IMR-90 (cell line): Measurements from ENCODE around the gene GHDC. TPM values are rescaled to one million over a fixed set of nuclear protein-coding genes. Genes with fewer than 3 reads are reported as not detected.

Experiments
- ATAC-seq: fragments of 200-7000 bp; cut with Tn5 transposase; 2 replicates; pipeline ENCODE4 v1.9.1; 2020; ENCODE audit warnings: low read depth, mild to moderate bottlenecking, moderate library complexity
- BruUV-seq: library from RNA; stranded (reverse); fragments of 400-500 nt; replicated peaks from 2 replicates; lab custom pipeline; 2021; lab: Mats Ljungman, UMichigan
- CTCF ChIA-PET: fragments of 300-600 bp; formaldehyde crosslinking; extraction: SDS; loops from one replicate; lab custom pipeline; 2021; ENCODE audit warnings: antibody characterized with exemption; lab: Yijun Ruan, JAX
- POLR2A ChIA-PET: fragments of 300-600 bp; sonication (Branson Sonifier 250); formaldehyde crosslinking; loops from one replicate; lab custom pipeline; 2022; ENCODE audit warnings: antibody characterized with exemption; ENCODE audit not compliant: unreplicated experiment; lab: Charles Lee
- DNase-seq: peaks from one replicate; pipeline ENCODE4 v3.0.0; 2013
- H2AFZ ChIP-seq: replicated peaks from 2 replicates; pipeline ENCODE3; 2013; ENCODE audit warnings: low read length, mild to moderate bottlenecking; ENCODE audit not compliant: poor library complexity
- H2AK5ac ChIP-seq: 2 replicates; pipeline ENCODE4 v1.6.1; 2013; ENCODE audit warnings: low read depth, low read length, inconsistent platforms
- H2AK9ac ChIP-seq: replicated peaks from 2 replicates; pipeline ENCODE3; 2013; ENCODE audit warnings: mild to moderate bottlenecking, low read depth, low read length, moderate library complexity; ENCODE audit not compliant: poor library complexity
- H2BK120ac ChIP-seq: 2 replicates; pipeline ENCODE4 v1.6.1; 2013; ENCODE audit warnings: low read depth, low read length, inconsistent platforms
- H2BK15ac ChIP-seq: 3 replicates; pipeline ENCODE4 v1.6.1; 2013; ENCODE audit warnings: low read depth, low read length, inconsistent platforms
- H2BK20ac ChIP-seq: 2 replicates; pipeline ENCODE4 v1.6.1; 2013; ENCODE audit warnings: low read depth, mild to moderate bottlenecking, inconsistent platforms, low read length, moderate library complexity
- H2BK5ac ChIP-seq: 2 replicates; pipeline ENCODE4 v1.6.1; 2013; ENCODE audit warnings: mild to moderate bottlenecking, low read depth, low read length, inconsistent platforms; ENCODE audit not compliant: poor library complexity, severe bottlenecking
- H3K14ac ChIP-seq: replicated peaks from 2 replicates; pipeline ENCODE4 v1.6.1; 2013; ENCODE audit warnings: low read depth, low read length, inconsistent platforms
- H3K18ac ChIP-seq: 2 replicates; pipeline ENCODE4 v1.6.1; 2013; ENCODE audit warnings: low read depth, low read length, control low read depth
- H3K23ac ChIP-seq: 2 replicates; pipeline ENCODE4 v1.6.1; 2013; ENCODE audit warnings: low read depth, low read length, inconsistent platforms
- H3K27ac ChIP-seq: 2 replicates; pipeline ENCODE4 v1.5.1; 2013; ENCODE audit warnings: mild to moderate bottlenecking, control low read depth, low read length; ENCODE audit not compliant: insufficient read depth
- H3K27me3 ChIP-seq: 2 replicates; pipeline ENCODE4 v1.6.1; 2013; ENCODE audit warnings: low read length; ENCODE audit not compliant: control insufficient read depth, insufficient read depth
- H3K36me3 ChIP-seq: 2 replicates; pipeline ENCODE4 v1.6.1; 2013; ENCODE audit warnings: low read length, mixed read lengths; ENCODE audit not compliant: control insufficient read depth, insufficient read depth
- H3K4ac ChIP-seq: 2 replicates; pipeline ENCODE4 v1.6.1; 2013; ENCODE audit warnings: low read depth, low read length, inconsistent platforms
- H3K4me1 ChIP-seq: 2 replicates; pipeline ENCODE4 v1.6.1; 2013; ENCODE audit warnings: low read length, mixed read lengths; ENCODE audit not compliant: control insufficient read depth, insufficient read depth
- H3K4me2 ChIP-seq: 2 replicates; pipeline ENCODE4 v1.6.1; 2013; ENCODE audit warnings: low read depth, mild to moderate bottlenecking, control low read depth, low read length, moderate library complexity
- H3K4me3 ChIP-seq: 2 replicates; pipeline ENCODE4 v1.5.1; 2013; ENCODE audit warnings: low read depth, mild to moderate bottlenecking, control low read depth, low read length, moderate library complexity; ENCODE audit not compliant: insufficient read depth
- H3K56ac ChIP-seq: 2 replicates; pipeline ENCODE4 v1.6.1; 2013; ENCODE audit warnings: low read length, inconsistent platforms; ENCODE audit not compliant: insufficient read depth; ENCODE audit errors: extremely low read depth
- H3K79me1 ChIP-seq, 2 experiments: 2 replicates each; pipeline ENCODE4 v1.6.1; 2013; ENCODE audit warnings: low read length in 2 of 2, inconsistent platforms in 1 of 2, low read depth in 1 of 2
- H3K9ac ChIP-seq: 2 replicates; pipeline ENCODE4 v1.6.1; 2013; ENCODE audit warnings: low read depth, low read length, control low read depth
- H3K9me1 ChIP-seq: 2 replicates; pipeline ENCODE4 v1.6.1; 2013; ENCODE audit warnings: low read length, inconsistent platforms; ENCODE audit not compliant: insufficient read depth
- H3K9me3 ChIP-seq: 2 replicates; pipeline ENCODE4 v1.6.1; 2013; ENCODE audit warnings: low read length; ENCODE audit not compliant: control insufficient read depth, insufficient read depth
- H4K20me1 ChIP-seq: 2 replicates; pipeline ENCODE4 v1.6.1; 2013; ENCODE audit warnings: low read length, inconsistent platforms; ENCODE audit not compliant: insufficient read depth
- H4K5ac ChIP-seq: 2 replicates; pipeline ENCODE4 v1.6.1; 2013; ENCODE audit warnings: mild to moderate bottlenecking, low read depth, low read length, control low read depth
- H4K8ac ChIP-seq, 2 experiments: 2 replicates each; pipeline ENCODE4 v1.6.1; 2013; ENCODE audit warnings: low read depth in 2 of 2, low read length in 2 of 2, control low read depth in 1 of 2, inconsistent platforms in 1 of 2
- H4K91ac ChIP-seq: 2 replicates; pipeline ENCODE4 v1.6.1; 2013; ENCODE audit warnings: low read depth, low read length, inconsistent platforms; ENCODE audit not compliant: insufficient read depth
- BHLHE40 ChIP-seq: fragments of 150-350 bp; IDR thresholded peaks from 2 replicates; pipeline ENCODE4 v1.6.1; 2016; ENCODE audit warnings: mild to moderate bottlenecking, low read depth, low read length
- CEBPB ChIP-seq: IDR thresholded peaks from 2 replicates; pipeline ENCODE4 v1.6.1; 2012; ENCODE audit warnings: low read depth, low read length, improper control_type of control experiment
- CHD1 ChIP-seq: IDR thresholded peaks from 2 replicates; pipeline ENCODE4 v1.6.1; 2012; ENCODE audit warnings: low read depth, low read length, improper control_type of control experiment
- FOS ChIP-seq: fragments of 150-350 bp; IDR thresholded peaks from 2 replicates; pipeline ENCODE4 v1.6.1; 2016; ENCODE audit warnings: low read depth, low read length
- MAFK ChIP-seq: IDR thresholded peaks from 2 replicates; pipeline ENCODE4 v1.6.1; 2012; ENCODE audit warnings: low read depth, low read length, improper control_type of control experiment
- MAZ ChIP-seq: IDR thresholded peaks from 2 replicates; pipeline ENCODE4 v1.6.1; 2012; ENCODE audit warnings: low read depth, mild to moderate bottlenecking, low read length, improper control_type of control experiment, moderate library complexity, borderline replicate concordance
- MXI1 ChIP-seq: IDR thresholded peaks from 2 replicates; pipeline ENCODE4 v1.6.1; 2012; ENCODE audit warnings: low read depth, mild to moderate bottlenecking, low read length, moderate library complexity, borderline replicate concordance
- NFE2L2 ChIP-seq: fragments of 150-350 bp; IDR thresholded peaks from 2 replicates; pipeline ENCODE4 v1.6.1; 2016; ENCODE audit warnings: low read depth, mild to moderate bottlenecking, low read length
- POLR2A ChIP-seq: IDR thresholded peaks from 2 replicates; pipeline ENCODE4 v1.6.1; 2012; ENCODE audit warnings: mild to moderate bottlenecking, low read depth, low read length
- RAD21 ChIP-seq: IDR thresholded peaks from 2 replicates; pipeline ENCODE4 v1.6.1; 2012; ENCODE audit warnings: low read length, improper control_type of control experiment
- RCOR1 ChIP-seq: IDR thresholded peaks from 2 replicates; pipeline ENCODE4 v1.6.1; 2012; ENCODE audit warnings: mild to moderate bottlenecking, low read length, improper control_type of control experiment; ENCODE audit not compliant: insufficient replicate concordance
- RFX5 ChIP-seq: IDR thresholded peaks from 2 replicates; pipeline ENCODE4 v1.8.0; 2012; ENCODE audit warnings: low read depth, mild to moderate bottlenecking, low read length, moderate library complexity
- SMC3 ChIP-seq: fragments of 150-350 bp; IDR thresholded peaks from 2 replicates; pipeline ENCODE4 v1.6.1; 2016; ENCODE audit warnings: low read depth, mild to moderate bottlenecking, antibody characterized with exemption, low read length, moderate library complexity
- USF2 ChIP-seq: fragments of 150-350 bp; IDR thresholded peaks from 2 replicates; pipeline ENCODE4 v1.6.1; 2017; ENCODE audit warnings: mild to moderate bottlenecking, antibody characterized with exemption, low read length, low read depth
- WGBS, 2 experiments: methylation state at CpG; one replicate each; pipeline versions ENCODE4 v1.1.5 to v1.1.7; 2013; ENCODE audit warnings: missing lambda C conversion rate in 2 of 2; ENCODE audit not compliant: insufficient read length in 1 of 2; ENCODE audit errors: extremely low coverage in 2 of 2; 5-methylcytosine and 5-hydroxymethylcytosine counted together
- dilution Hi-C: fragments of 300-500 bp; cut with HindIII; formaldehyde crosslinking; loops from one replicate; pipeline ENCODE4 v1.14.3; 2018; ENCODE audit warnings: low sequenced_read_pairs; ENCODE audit not compliant: unreplicated experiment
- in situ Hi-C: fragments of 300-500 bp; cut with MboI; formaldehyde crosslinking; loops from 3 replicates; pipeline ENCODE4 v1.14.3; 2019; ENCODE audit warnings: low sequenced_read_pairs, inconsistent platforms, mixed read lengths
- intact Hi-C: fragments of 100-400 bp; cut with micrococcal nuclease; formaldehyde crosslinking; loops from 2 replicates; pipeline ENCODE4 v1.10.0; 2022
- polyA plus RNA-seq, 3 experiments: library from polyadenylated mRNA; depleted of rRNA; stranded (reverse); fragments of >200 nt; gene quantifications; 2 replicates each; pipeline ENCODE4 v1.2.3, GENCODE V29; 2012; ENCODE audit warnings: low replicate concordance in 1 of 3
- total RNA-seq: library from RNA; depleted of rRNA; stranded (reverse); fragments of >200 nt; gene quantifications from 2 replicates; pipeline ENCODE4 v1.2.3, GENCODE V29; 2012
- TF ChIP-seq, protein P1 (sequence below): fragments of 150-350 bp; IDR thresholded peaks from 2 replicates; pipeline ENCODE4 v1.6.1; 2016; ENCODE audit warnings: low read depth, mild to moderate bottlenecking, low read length, moderate library complexity, borderline replicate concordance
- TF ChIP-seq, protein P2 (sequence below): conservative IDR thresholded peaks from 2 replicates; pipeline ENCODE4 v1.5.1; 2012; ENCODE audit warnings: mild to moderate bottlenecking, low read depth, low read length, improper control_type of control experiment

GHDC gene
- total and polyA plus RNA-seq, 2 of the 4 experiments (the other 2 are of a cell fraction), result 5.2 to 8.1 TPM

GRCh38 chr17:42243493-42243982, 49.2 kb upstream of the GHDC start:
- in situ Hi-C loops, result no loop called here
- POLR2A ChIA-PET, result no interaction called here
- WGBS, 2 experiments, result 80% methylated on average over 1 of the region's 5 CpGs; no CpG with 5 or more reads in 1 of the 2 experiments

More at GRCh38 chr17:42243493-42243982, 49.2 kb upstream of the GHDC start:
- H4K91ac ChIP-seq, result no peak overlapping the region
- no peak overlapping the region for H3K18ac ChIP-seq
- no peak overlapping the region for H2BK5ac ChIP-seq
- intact Hi-C loops, result no loop called here
- H3K27ac ChIP-seq, result no peak overlapping the region
- no peak overlapping the region for H2AFZ ChIP-seq
- TF ChIP-seq, protein P1, sequence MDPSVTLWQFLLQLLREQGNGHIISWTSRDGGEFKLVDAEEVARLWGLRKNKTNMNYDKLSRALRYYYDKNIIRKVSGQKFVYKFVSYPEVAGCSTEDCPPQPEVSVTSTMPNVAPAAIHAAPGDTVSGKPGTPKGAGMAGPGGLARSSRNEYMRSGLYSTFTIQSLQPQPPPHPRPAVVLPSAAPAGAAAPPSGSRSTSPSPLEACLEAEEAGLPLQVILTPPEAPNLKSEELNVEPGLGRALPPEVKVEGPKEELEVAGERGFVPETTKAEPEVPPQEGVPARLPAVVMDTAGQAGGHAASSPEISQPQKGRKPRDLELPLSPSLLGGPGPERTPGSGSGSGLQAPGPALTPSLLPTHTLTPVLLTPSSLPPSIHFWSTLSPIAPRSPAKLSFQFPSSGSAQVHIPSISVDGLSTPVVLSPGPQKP, result no peak
- TF ChIP-seq RFX5, result no peak
- no peak for TF ChIP-seq POLR2A
- TF ChIP-seq RCOR1, result no peak
- no peak for TF ChIP-seq CEBPB
- TF ChIP-seq SMC3, result no peak
- TF ChIP-seq, protein P2, sequence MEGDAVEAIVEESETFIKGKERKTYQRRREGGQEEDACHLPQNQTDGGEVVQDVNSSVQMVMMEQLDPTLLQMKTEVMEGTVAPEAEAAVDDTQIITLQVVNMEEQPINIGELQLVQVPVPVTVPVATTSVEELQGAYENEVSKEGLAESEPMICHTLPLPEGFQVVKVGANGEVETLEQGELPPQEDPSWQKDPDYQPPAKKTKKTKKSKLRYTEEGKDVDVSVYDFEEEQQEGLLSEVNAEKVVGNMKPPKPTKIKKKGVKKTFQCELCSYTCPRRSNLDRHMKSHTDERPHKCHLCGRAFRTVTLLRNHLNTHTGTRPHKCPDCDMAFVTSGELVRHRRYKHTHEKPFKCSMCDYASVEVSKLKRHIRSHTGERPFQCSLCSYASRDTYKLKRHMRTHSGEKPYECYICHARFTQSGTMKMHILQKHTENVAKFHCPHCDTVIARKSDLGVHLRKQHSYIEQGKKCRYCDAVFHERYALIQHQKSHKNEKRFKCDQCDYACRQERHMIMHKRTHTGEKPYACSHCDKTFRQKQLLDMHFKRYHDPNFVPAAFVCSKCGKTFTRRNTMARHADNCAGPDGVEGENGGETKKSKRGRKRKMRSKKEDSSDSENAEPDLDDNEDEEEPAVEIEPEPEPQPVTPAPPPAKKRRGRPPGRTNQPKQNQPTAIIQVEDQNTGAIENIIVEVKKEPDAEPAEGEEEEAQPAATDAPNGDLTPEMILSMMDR, result no peak
- no peak for TF ChIP-seq MAZ
- TF ChIP-seq USF2, result no peak
- TF ChIP-seq CHD1, result no peak
- no peak for TF ChIP-seq BHLHE40
- no peak for TF ChIP-seq NFE2L2
- no peak for TF ChIP-seq FOS
- no peak for TF ChIP-seq MAFK
- no peak for TF ChIP-seq MXI1
- TF ChIP-seq RAD21, result no peak
- no peak for ATAC-seq
- H2BK120ac ChIP-seq, result no peak overlapping the region
- no TSS peak for BruUV-seq
- H3K4me2 ChIP-seq, result no peak overlapping the region
- no peak overlapping the region for H4K5ac ChIP-seq
- DNase-seq, result no peak
- peaks cover 25 to 65% of the 10 kb centered on the region in 2 experiments for H3K79me1 ChIP-seq
- H3K4me3 ChIP-seq, result no peak overlapping the region
- CTCF ChIA-PET, result no interaction called here
- peaks cover 36% of the 10 kb centered on the region for H4K20me1 ChIP-seq
- H3K4me1 ChIP-seq, result peaks cover 3% of the 10 kb centered on the region
- no peaks in the 10 kb centered on the region for H3K27me3 ChIP-seq
- no peak overlapping the region for H2AK5ac ChIP-seq
- H2BK20ac ChIP-seq, result no peak overlapping the region
- H3K9me3 ChIP-seq, result peaks cover 2% of the 10 kb centered on the region; the same call in 1 of the 2 replicates
- H3K4ac ChIP-seq, result no peak overlapping the region
- no peak overlapping the region for H4K8ac ChIP-seq
- no peak overlapping the region for H3K9ac ChIP-seq
- no peak overlapping the region for H2AK9ac ChIP-seq
- no peak overlapping the region for H2BK15ac ChIP-seq
- H3K23ac ChIP-seq, result no peak overlapping the region
- no peaks in the 10 kb centered on the region for H3K36me3 ChIP-seq
- H3K14ac ChIP-seq, result no peak overlapping the region
- H3K56ac ChIP-seq, result no peak overlapping the region
- peaks cover 7% of the 10 kb centered on the region; the same call in 1 of the 2 replicates for H3K9me1 ChIP-seq
- dilution Hi-C loops, result no loop called here
